DMS53 treated with DMSO at 0.1 percent for 48 hours (cell line): ENCODE results near the gene LIF.
"Not testable (repeated sequence)": the region's sequence is repeated elsewhere in the genome, so short reads cannot be mapped to it uniquely, and the experiment has no call there.

Source experiments
- DNase-seq: peaks from one replicate; lab custom pipeline; 2025; ENCODE audit not compliant: unreplicated experiment; lab: John Stamatoyannopoulos, UW

LIF gene

DNA sequence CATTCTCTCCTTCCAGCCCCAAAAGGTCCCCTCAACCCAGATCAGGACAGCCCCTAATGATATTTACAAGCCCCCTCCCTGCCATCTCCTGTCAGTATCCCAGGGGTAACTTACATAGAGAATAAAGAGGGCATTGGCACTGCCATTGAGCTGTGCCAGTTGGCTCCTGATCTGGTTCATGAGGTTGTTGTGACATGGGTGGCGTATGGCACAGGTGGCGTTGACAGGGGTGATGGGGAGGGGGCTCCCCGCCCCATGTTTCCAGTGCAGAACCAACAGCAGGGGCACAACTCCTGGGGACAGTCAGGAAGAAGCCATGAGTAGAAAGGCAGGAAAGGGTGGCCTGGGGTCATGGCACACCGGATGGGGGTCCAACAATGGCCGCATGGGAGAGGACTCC lies 1.9 kb downstream of the LIF start:
- no peak for DNase-seq

DNA sequence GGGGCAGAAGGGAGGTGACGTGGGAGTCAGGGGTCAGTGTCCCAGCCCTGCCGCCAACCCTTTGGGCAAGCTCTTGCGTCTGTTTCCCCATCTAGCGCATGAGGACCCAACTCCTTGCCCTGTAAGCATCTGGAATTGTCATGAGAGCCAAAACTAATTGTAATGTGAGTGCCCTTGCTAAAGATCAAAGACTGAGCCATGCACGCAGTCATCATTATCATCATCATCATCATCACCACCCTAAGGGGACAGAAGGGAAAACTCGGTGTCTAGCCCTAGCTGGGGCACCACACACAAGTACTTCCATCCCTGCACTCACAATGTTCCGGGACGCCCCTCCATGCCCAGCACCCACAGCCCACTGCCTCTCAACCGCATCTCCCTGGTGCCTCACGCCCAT lies 2.5 kb downstream of the LIF start:
- DNase-seq, result no peak

DNA sequence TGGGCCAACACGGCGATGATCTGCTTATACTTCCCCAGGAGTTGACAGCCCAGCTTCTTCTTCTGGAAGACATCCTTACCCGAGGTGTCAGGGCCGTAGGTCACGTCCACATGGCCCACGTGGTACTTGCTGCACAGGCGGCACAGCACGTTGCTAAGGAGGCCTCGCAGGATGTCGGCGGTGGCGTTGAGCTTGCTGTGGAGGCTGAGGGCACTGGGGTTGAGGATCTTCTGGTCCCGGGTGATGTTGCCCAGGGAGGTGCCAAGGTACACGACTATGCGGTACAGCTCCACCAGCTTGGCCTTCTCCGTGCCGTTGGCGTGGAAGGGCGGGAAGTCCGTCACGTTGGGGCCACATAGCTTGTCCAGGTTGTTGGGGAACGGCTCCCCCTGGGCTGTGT lies 2.9 kb downstream of the LIF start:
- DNase-seq, result no peak

- no peak for DNase-seq
These were observed 4.8 kb downstream of the LIF start for GRCh38 chr22:30241576-30242371.

DNA sequence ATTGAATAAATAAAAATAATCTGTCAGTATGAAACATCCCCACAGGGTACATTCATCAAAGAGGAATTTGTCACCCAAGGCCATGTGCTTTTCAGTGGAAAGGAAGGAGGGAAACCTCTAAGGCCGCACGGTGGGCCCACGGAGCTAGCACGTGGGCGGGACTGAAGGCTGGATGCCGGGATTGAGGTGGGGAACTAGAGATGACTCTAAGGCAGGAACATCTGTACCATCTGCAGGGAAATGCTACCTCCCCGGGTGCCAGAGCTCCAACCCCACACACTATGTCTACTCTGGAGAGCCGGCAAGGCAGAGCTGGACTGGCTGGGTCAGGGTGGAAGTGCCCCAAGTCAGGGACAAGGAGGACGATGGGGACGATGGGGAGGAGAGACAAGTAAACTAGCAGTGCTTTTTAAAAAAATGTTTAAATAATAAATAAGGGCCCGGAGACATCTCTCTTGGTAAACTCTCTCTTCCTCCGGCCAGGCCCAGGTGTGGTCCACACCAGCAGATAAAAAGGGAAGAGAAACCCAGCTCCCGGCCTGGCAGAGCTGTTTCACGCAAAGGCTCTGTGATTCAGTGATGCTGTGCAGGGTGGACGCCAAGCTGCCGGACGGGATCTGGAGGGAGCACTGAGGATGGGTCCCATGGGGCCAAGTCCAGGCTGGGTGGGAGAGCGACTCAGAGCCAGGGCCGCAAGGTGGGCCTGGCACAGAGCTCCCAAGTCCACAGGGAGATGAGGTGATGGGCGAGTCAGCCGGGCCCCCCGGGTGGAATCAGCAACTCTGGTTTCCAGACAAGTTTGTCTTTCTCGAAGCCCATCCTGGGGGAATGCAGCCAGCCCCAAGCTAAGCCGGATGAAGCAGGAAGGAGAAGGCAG lies 5.8 kb downstream of the LIF start:
- no peak for DNase-seq

GRCh38 chr22:30239488-30240405 lies 6.8 kb downstream of the LIF start:
- no peak for DNase-seq

DNA sequence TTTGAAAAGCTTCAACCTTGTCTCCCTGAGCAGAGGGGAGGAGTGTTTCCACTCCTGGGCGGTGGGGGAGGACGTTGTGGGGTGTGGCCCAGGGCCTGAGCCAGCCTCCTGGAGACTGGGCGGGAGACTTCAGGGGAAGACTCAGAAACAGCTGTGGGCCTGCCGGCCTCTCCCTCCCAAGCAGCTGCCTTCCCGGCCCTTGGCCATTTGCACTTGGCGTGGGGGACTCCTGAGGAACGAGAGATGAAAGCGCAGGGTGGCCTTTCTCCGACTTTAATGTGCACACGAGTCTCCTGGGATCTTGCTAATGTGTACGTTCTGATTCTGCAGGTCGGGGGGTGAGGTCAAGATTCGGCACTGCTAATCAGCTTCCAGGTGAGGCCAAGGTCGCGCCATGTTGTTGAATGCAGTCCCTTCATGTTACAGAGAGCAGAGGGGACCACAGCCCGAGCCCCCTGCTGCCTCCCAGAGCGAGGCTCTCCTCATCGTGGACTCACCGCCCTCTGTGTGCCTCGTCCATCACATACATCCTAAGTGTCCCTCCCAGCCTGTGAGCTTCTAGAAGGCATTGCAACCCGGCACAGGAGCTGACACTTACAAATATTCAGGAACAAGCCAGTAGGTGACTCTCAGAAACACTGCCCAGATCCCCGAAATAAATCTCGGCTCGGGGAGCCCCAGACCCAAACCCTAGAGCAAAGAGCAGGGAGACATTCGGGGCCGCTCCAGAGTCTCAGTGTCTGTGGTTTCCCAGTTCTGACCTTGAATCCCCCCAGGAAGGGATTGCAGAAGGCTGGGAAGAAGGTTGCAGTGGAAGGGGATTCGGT lies 7.7 kb downstream of the LIF start:
- DNase-seq, result no peak

DNA sequence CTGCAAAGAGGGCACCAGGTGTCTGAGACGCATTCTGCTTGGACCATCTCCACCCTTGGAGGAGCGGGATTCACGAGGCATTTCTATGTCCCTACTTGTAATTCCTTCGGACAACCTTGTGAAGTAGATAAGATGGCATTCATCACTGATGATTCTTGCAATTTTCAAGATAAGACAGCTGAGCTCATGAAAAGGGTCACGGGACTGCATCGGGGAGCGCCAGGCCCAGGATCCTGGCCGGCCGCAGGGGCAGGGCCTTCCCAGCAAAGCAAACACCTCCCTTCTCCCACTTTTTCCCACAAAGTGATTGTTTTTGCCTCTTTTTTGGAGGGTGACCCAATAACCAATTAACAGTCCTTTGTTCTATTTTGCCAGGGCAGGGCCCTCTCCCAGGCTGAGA lies 8.4 kb downstream of the LIF start:
- DNase-seq, result no peak

GRCh38 chr22:30236875-30237274 lies 9.7 kb downstream of the LIF start:
- no peak for DNase-seq

DNA sequence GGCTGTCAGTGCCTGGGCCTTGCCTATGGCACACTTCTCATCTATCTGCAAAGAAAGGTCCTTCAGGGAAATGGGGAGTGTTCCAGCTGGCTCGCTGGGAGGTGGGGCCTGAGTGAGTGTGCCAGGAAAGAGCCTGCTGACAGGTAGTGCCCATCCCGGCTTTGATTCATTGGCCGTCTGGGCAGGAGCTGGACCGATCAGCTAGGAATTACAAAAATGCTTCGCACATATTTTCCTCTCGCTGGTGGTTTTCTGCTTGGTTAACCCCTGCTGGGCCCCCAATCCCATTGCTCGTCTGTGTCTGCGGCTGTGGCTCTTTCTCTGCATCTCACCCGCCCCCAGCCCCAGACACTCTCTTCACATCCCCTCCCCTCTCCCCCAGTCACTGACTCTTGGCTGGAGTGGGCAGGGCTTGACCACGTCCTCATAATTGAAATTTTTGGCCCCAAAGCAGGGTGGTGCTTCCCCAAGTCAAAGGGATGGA lies 10.8 kb downstream of the LIF start:
- DNase-seq, result no peak

DNA sequence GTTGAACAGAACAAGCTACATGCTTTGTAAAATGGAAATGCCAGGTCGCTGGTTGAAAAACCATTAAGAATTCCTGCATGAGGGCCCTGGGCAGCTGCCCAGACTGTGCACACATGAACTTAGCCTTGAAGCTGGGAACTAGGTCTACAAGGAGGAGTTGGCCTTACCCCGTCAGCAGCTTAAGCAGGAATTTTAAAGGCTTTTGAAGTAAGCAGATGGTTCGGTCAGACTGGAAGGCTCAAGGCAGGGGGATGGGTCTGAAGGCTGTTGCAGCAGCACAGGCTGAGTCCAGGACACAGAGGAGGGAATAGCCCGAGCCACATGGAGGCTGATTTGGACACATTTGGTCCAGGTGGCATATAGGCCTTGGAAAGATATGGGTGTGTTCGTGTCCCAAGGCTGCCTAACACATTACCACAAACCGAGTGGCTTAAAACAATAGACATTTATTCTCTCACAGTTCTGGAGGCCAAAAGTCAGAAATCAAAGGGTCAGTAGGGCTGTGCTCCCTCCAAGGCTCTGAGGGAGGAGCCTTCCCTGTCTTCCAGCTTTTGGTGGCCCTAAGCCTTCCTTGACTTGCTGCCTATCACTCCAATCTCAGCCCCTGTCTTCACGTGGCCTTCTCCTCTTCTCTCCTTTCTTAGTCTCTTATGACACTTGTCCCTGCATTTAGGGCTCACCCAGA lies 11.6 kb downstream of the LIF start:
- no peak for DNase-seq

DNA sequence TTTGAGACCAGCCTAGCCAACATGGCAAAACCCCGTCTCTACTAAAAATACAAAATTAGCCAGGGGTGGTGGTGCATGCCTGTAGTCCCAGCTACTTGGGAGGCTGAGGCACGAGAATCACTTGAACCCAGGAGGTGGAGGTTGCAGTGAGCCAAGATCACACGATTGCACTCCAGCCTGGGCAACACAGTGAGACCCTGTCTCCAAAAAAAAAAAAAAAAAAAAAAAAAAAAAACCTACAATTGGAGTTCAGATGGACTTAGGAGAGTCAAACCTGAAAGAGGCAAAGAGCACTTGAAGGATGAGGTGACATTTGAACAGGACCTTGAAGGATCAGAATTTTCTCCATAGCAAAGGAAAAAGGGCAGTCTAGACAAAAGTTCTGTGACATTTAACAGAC lies 12.2 kb downstream of the LIF start:
- DNase-seq, result not testable (repeated sequence)

GRCh38 chr22:30233582-30233981 lies 13.0 kb downstream of the LIF start:
- DNase-seq, result no peak

- no peak for DNase-seq
These were observed 13.8 kb downstream of the LIF start for GRCh38 chr22:30232716-30233218.

- DNase-seq, result no peak
These were observed 15.6 kb downstream of the LIF start for GRCh38 chr22:30230787-30231461.

DNA sequence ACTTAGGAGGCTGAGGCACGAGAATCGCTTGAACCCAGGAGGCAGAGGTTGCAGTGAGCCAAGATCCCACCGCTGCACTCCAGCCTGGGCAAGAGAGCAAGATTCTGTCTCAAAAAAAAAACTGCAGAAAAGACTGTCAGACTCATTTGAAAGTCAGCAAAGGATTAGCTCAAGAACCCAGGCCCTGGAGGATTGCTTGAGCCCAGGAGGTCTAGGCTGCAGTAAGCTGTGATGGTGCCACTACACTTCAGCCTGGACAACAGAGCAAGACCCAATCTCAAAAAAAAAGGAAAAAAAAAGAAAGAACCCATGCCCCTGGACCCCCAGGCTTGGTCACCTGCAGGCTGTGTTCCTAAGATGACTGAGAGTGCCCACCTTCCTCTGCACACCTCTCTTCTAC lies 16.2 kb downstream of the LIF start:
- DNase-seq, result no peak

GRCh38 chr22:30228509-30229359 lies 17.8 kb downstream of the LIF start:
- DNase-seq, result no peak
